Activated T-cell treated with anti-CD3 and anti-CD28 coated beads for 24 hours (primary cell): ENCODE data around the gene FAM149A.

ENCODE experiments used
- DNase-seq: peaks from one replicate; pipeline ENCODE4 v3.0.0-alpha.2; 2020; ENCODE audit warnings: low read depth

FAM149A gene

DNA sequence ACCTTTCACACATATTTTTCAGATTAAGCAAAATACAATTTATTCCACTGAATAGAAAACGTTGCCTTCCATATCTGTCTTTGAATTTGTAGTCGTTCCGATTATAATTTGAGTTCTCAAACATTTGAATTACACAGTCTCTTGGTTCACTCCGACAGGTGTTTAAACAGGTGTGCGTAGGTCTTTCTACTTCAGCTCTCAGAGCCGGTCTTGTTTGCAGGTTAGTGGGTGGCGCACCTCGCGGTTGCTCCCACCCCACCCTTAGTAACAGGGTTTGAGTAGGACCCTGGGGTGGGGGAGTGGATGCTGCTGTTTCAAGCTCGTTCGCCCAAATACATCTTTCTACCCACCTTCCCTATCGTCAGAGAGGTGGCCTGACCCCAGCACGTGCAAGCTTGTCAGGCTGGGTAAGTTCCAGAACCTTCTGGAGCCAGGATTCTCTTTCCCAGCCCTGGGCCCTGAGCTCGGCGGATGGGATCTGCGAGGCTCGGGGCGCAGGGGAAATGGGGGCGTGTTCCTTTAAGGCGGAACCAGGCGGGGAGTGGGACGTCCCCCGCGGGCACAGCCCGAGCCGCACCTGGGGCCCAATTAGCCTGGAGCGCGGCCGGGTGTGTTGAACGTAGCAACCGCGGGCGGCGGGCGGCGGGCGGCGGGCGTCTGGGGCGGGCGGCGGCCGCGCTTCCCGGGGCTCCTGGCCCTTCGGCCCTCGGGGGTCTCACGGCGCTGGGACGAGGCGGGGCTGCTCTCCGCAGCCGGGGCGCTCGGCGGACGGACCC lies at the start of gene FAM149A:
Gene FAM149A (plus strand): TSS at position 591 of the 776 bp plus-strand sequence.
- DNase-seq, result peak; percentile 36

- DNase-seq, result no peak
Measured at GRCh38 chr4:186058253-186058979, 46.1 kb upstream of the FAM149A start.

DNA sequence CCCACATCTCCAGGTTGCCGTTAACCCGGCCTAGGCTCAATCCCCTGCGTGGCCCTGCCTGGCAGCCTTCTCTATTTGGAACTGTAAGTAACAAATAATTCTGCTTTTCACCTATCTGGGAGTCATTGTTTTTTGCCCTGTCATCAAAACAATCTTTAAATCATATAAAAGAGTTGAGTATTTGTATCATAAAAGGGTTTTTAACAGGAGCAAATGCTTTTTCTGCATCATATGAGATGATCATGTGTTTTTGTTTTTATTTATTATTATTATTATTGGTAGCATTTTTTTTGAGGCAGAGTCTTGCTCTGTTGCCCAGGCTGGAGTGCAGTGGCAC lies 45.6 kb upstream of the FAM149A start:
- no peak for DNase-seq

- no peak for DNase-seq
Measured at GRCh38 chr4:186061921-186062320, 42.6 kb upstream of the FAM149A start.

DNA sequence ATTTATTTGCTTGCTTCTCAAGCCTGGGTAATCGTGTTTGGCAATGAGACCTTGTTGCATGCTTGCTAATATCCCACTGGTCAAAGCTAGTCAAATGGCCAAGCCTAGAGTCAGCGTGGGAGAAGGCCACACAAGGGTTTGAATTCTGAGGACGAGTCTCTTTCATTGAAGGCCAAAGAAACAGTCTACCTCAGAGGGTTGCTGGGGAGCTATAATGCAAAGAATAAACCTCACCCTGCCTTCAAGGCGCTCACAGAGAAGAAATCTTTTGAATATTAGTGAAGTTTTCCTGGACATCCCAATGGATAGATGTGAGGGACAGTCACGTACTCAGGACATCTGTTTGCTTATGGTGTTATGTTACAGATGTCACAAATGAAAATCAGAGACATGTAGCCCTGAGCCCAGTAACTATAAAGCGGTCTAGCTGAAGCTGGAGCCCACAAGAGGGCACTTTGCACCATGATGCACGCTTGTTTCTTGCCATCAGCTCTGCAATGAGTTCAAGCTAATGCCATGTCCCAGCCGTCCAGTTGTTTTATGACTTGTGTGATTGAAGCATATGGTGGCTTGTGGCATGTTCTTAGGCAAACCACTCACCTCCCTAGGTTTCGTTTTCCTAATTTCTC lies 36.6 kb upstream of the FAM149A start:
- DNase-seq, result peak; percentile 1

DNA sequence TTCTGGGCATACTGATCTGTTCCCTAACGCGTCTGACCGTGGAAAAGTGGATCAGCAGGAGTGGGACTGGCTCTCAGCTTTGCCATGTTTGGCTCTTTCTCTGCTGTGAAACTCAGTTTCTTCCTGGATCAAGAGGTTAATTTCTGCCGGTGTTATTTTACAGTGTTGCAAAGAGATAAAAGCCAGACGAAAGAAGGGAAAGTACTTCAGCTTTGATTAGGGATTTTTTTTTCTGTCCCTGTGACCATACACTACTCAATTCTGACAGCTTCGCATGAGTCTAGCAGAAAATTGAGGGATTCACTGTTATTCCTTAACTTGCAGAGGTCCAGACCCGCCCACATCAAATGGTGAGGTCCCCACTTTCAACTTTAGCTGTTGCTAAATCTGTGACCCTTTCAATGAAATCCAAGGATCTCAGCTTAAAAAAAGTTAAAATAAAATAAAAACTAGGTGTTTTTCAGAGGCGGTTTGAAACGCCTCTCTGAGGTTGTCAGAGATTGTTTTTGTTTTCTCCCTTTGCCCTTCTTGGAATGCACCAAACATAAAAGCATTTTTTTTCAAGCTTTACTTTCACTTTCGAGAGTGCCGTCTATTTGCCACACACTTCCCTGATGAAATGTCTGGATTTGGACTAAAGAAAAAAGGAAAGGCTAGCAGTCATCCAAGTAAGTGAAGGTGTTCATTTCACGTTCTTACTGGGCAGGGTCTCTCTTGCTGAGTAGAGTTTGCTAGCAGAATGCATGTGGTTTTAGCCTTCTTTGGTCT lies 35.7 kb upstream of the FAM149A start, which contains the start of gene TLR3:
Gene TLR3 (plus strand): TSS at position 576 of the 768 bp plus-strand sequence. CDS start 7,464 bp downstream, outside the sequence.
- no peak for DNase-seq

- no peak for DNase-seq
Measured at GRCh38 chr4:186069729-186070128, 34.8 kb upstream of the FAM149A start.

DNA sequence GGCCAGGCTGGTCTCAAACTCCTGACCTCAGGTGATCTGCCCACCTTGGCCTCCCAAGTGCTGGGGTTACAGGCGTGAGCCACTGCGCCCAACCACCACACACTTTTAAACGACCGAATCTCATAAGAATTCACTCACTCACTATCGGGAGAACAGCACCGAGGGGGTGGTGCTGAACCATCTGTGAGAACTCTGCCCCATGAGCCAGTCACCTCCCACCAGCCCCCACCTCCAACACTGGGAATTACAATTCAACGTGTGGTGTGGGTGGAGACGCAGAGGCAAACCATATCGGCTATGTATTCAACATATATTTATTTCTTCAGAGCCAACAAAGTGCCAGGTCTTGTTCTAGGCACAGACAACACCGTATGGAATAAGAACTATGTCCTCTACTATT lies 32.0 kb upstream of the FAM149A start:
- no peak for DNase-seq

DNA sequence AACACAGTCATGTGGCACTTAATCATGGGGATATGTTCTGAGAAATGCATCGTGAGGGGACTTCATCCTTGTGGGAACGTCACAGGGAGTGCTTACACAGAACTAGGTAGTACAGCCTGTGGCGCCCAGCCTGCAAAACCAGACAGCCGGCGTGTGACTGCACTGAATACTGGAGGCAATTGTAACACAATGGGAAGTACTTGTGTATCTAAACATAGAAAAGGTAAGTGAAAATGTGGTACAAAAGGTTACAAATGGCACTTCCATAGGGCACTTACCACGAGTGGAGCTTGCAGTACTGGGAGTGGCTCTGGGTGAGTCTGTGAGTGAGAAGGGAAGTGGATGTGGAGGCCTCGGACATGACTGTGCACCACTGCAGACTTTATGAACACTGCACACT lies 30.3 kb upstream of the FAM149A start:
- DNase-seq, result no peak

DNA sequence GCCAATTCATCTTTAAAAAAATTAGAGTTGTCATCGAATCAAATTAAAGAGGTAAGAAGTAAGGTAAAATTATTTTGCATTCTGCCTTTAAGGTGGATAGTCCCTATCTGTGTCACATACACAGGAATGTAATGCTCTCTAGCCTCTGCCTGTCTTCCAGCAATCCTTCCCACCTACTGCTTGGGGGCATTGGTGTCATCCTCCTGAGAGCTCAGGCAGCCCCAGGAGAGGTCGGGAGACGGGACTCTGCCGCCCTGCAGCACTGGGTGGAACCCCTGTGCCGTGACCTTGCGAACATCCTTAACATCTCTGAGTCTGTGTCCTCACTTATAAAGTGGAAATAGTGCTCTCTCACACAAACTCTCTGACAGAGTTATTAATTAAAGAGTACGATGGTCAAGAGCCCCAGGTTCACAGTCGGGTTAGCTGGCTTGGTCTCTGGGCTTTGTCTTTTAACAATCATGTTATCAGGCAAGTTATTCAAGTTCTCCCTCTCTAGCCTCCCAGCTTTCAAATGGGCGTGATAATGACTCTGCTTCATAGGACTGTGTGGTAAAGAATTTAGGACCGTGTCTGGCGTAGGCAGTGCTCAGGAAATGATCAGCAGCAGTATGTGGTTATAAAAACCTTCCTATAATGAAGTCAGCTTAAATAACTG lies 25.4 kb upstream of the FAM149A start:
- DNase-seq, result no peak

- DNase-seq, result no peak
Measured at GRCh38 chr4:186079694-186080093, 24.8 kb upstream of the FAM149A start.

- no peak for DNase-seq
Measured at GRCh38 chr4:186081202-186081807, 23.2 kb upstream of the FAM149A start.

DNA sequence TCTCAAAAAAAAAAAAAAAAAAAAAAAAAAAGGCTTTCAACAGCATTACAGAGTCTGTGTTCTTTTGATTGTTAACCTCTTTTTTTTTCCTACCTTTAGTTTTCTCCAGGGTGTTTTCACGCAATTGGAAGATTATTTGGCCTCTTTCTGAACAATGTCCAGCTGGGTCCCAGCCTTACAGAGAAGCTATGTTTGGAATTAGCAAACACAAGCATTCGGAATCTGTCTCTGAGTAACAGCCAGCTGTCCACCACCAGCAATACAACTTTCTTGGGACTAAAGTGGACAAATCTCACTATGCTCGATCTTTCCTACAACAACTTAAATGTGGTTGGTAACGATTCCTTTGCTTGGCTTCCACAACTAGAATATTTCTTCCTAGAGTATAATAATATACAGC lies 22.3 kb upstream of the FAM149A start:
- DNase-seq, result no peak

DNA sequence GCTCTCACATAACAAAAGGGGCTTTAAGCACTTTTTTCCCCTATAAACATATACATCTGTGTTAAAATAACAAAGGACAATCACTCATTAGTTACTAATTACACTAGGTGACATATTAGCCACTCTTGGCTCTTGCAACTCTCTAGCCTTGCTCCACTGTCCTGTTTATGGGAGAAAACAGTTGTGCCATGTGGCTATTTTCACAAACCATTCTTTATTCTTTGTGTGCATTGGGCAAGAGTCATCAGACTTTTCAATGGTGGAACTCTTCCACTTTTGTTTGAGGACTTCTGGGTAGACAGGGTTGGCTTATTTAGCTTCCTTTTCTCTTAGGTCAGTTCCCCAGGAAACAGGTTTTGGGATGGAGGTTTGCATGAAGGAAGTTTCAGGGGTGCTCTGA lies 16.0 kb upstream of the FAM149A start:
- no peak for DNase-seq

GRCh38 chr4:186092296-186092695 lies 12.2 kb upstream of the FAM149A start:
- no peak for DNase-seq

- no peak for DNase-seq
Measured at GRCh38 chr4:186095406-186095805, 9.1 kb upstream of the FAM149A start.

DNA sequence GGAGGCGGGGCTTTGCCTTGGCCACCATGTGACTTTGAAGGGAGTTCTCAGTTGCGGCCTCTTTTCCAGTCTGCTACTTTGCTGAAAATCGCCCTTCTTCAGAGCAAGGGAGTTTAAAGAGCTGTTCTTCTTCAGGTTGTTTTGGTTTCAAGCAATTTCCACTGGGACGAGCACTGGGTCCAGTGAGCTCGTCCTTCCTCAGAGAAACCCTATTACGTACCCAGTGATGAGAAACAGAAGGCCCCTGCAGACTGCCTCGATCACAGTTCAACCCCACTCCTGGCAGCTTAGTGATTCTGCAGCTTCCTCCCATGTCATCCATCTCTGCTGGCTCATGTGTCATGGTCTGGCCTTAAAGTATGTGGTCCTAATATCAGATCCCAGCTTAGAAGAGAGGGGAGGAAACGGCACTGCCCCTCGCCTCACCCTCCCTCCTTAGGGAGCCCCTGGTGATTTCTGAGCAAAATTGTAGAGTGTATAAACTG lies 7.8 kb upstream of the FAM149A start:
- DNase-seq, result no peak

- no peak for DNase-seq
Measured at GRCh38 chr4:186097386-186097785, 7.1 kb upstream of the FAM149A start.

GRCh38 chr4:186102931-186103330 lies 1.6 kb upstream of the FAM149A start:
- DNase-seq, result no peak

DNA sequence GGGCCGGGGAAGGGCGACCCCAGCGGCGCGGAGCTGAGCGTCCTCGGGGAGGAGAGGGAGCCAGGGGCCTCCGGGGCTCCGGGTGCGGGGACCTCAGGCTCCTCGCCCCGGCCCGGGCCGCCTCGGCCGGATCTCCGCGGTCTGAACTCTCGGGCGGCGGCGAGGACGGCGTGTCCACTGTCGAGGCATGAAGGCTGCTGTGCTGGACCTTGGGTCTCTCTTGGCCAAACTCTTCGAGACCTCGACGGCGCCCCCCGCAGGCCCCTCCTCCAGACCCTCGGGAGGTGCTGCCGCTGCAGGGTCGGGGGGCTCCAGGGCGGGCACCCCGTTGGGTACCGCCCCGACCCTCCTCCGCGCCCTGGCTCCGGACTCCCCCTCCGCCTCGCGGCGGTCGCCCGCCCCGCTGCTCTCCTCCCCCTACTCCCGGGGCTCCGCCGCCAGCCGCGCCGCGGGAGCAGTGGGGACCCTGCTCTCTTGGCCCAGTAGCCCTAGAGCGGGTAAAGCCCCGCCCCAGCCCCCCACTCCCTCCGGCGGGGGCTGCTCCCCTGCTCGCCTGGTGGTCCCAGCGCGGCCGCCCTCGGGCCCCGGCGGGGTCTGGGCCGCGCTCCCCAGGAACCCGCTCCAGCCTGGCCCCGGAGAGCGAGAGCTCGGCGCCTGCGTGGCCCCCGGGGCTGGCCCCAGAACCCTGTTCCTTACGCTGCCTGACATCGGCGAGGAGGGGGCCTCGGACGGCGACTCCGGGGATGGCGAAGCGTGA lies 564 bp downstream of the FAM149A start:
- DNase-seq, result no peak
